HG03457 (cell line): Measurements from ENCODE around the gene DNAH6.
"Not testable (repeated sequence)": the region's sequence is repeated elsewhere in the genome, so short reads cannot be mapped to it uniquely, and the experiment has no call there.

Experiments used
- ATAC-seq: cut with Tn5 transposase; IDR thresholded peaks from one replicate; pipeline ENCODE4 v1.9.1; 2021; ENCODE audit warnings: moderate number of reproducible peaks; ENCODE audit not compliant: unreplicated experiment

The DNAH6 gene

DNA sequence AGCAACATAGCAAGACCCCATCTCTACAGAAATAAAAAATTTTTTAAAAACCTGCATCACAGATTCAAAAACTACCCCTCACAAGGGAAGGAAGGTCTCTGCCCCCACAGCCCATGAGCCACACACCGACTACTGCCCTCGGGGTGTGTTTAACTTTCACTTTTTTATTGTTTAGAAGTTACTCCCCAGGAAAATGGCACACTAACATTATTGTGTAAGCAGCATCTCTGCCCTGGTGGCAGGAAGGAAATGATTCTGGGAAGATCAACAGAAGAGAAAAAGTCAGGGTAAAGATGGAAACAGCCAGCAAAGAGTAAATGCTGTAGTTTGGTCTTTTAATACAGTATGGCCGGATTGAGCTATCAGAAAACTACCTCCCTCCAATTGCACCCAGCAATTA lies 342.6 kb downstream of the DNAH6 start:
- ATAC-seq = no peak

DNA sequence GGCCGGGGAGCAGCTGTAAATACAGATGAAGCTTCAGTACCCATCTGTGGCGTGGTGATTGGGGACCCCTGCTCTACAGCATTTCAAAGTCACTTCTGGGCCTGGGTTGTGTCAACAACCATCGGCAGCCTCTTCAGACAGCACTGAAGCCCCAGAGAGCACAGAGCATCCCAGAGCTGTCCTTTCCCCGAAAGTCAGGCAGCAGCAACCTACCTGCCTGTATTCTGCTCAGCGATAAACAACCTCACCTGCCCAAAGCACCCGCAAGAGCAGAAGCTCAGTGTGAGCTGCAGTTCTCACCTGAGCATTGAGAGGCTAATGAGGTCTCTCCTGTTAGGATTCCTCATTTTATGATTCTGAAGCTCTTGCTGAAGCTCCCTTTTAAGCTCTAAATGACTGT lies 345.2 kb downstream of the DNAH6 start:
- ATAC-seq = no peak

DNA sequence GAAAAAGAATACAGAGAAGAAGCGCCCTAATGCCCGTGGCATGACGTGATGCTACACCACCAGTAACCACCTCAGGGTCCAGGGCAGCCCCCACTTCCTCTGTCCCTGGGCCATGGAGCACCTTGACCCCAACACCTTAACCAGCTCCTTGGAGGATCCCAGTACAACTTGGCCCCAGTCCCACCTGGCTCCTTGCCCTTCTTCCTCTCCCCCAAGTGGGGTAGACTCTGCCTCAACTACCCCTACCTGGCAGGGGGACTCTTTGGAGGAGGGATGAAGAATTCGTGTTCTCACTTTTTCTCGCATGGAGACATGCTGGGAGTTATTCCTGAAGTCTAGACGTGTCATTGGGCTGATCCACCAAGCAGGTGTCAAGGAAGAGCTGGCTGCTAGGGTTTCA lies 345.7 kb downstream of the DNAH6 start:
- no peak for ATAC-seq

DNA sequence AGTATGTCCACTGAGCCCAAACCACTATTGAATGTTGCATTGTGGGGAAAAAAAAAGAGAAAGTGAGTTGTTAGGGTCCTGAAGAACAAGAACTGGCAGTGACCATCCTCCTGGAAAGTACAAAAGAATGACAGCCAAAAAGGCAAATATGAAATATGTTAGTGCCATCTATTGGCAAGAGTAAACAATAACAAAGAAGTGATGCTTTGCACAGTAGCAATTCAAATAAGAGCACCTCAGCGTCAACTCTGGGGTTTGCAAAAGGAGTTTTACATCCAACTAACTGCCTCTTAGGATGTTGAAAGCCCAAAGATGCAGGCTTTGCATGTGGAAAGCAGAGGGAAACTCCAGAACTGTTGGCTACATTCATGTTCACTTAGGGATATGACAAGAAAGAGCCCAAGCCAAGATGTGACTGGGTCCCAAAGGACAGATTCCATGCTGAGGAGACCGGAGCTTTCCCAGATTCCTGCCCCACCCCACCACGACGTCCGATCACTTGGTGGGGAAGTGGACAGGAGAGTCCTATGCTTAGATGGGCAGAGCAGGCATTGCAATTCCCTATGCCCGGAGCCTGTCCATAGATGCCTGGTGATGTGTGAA lies 349.0 kb downstream of the DNAH6 start:
- no peak for ATAC-seq

DNA sequence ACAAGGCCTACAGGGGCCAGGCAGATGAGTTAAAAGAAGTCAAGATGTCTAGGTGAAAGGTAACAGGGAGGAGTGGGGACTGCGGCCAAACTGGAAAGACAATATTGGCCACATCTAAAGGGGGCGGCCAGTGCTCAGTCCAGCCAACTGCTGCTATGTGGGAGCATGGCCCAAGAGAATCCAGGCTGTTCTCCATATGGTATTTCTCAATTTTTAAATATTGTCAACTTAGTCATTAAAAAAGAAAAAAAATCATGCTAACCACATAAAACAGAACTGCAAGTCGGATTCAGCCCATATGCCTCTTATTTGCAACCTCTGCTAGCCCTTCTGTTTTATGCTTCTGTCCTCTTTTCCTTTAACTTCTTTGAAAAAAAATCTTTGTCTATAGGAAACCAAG lies 349.8 kb downstream of the DNAH6 start:
- no peak for ATAC-seq

DNA sequence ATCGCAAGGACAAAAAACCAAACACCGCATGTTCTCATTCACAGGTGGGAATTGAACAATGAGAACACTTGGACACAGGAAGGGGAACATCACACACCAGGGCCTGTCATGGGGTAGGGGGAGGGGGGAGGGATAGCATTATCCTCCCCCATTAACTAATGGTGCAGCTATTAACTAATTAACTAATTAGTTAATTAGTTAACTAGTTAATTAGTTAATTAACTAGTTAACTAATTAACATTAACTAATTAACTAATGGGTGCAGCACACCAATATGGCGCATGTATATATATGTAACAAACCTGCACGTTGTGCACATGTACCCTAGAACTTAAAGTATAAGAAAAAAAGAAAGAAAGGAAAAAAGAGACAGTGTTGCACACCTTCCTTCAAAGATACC lies 352.0 kb downstream of the DNAH6 start:
- not testable (repeated sequence) for ATAC-seq
